GM18498 (cell line): ENCODE measurements around the gene GRID1.

Experiments
- ATAC-seq: cut with Tn5 transposase; IDR thresholded peaks from one replicate; pipeline ENCODE4 v1.9.1; 2021; ENCODE audit warnings: mild to moderate bottlenecking, moderate library complexity; ENCODE audit not compliant: unreplicated experiment

GRID1 gene

DNA sequence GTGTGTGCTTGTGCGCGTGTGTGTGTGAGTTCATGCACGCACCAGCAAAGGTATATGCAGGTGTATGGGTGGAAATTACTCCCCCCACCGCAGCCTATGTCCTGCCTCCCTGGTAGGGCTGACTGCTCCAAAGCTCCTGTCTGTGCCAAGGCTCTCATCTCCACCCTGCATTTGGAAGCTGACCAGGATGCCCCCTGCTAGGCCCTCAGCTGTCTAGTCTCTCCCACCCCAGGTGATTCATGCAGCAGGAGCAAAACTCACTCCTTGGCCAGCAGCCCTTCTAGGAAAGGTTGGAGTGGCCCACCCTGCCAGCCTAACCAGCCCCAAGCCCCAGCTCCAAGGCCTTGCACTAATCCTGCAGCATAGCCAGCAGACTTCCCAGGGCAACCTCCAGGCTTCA is 148.4 kb downstream of the GRID1 start:
- no peak for ATAC-seq

- no peak for ATAC-seq
These were observed 149.1 kb downstream of the GRID1 start for GRCh38 chr10:86217371-86218080.

- ATAC-seq = no peak
These were observed 149.7 kb downstream of the GRID1 start for GRCh38 chr10:86216886-86217285.

- no peak for ATAC-seq
These were observed 150.9 kb downstream of the GRID1 start for GRCh38 chr10:86215712-86216111.

GRCh38 chr10:86215046-86215445 is 151.5 kb downstream of the GRID1 start:
- ATAC-seq = no peak

DNA sequence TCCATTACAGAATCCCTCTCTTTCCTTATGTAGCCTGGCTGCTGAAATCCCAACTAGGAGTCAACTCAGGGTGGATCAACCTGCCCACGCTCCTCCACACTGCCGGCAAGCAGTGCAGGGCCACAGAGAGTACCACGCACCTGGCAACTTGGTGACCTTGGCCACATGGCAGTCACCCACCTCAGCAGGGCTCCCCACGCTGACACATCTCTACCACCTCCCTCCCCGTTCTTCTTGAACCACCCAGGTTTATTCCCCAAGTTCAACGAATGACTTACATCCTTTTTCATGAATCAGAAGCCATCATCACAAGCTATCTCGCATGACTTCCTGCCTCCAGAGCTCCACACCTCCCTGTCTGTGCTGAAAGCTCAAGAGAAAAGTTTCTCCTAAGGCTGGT is 153.4 kb downstream of the GRID1 start:
- no peak for ATAC-seq

- ATAC-seq = no peak
These were observed 154.2 kb downstream of the GRID1 start for GRCh38 chr10:86212391-86212700.

DNA sequence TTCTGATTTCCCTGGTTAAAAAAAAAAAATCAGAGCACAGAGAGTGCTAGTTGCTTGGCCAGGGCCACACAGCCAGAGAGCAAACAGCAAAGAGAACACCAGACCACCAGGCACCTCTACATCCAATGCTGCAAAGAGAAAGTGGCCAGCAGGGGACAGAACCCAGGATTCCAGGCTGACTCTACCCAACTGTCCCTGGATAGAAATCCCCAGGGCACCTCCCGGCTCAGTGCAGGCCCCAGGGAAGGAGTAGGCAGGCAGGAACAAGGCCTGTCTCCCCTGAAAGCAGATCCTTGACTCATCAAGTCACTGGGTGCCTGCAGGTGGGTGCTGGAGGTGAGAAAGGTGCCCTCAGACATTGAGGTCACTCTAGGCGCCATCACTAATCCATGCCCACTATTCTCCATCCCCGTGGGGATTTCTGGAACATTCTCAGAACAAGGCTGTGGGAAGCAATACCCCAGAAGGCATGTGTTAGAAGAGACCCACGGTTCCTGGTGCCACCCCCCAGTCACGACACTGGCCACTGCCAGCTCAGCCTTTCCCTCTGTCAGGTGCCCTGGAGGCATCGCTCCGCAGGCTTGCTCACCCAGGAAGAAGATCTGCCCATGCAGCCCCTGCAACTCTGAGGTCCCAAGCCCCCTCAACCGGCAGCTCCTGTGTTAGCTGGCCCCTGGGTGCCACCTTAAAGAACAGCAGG is 154.8 kb downstream of the GRID1 start:
- ATAC-seq = no peak

GRCh38 chr10:86210416-86210815 is 156.2 kb downstream of the GRID1 start:
- no peak for ATAC-seq

- ATAC-seq = no peak
These were observed 156.9 kb downstream of the GRID1 start for GRCh38 chr10:86209726-86210125.

GRCh38 chr10:86207226-86207625 is 159.4 kb downstream of the GRID1 start:
- no peak for ATAC-seq

GRCh38 chr10:86206240-86206579 is 160.4 kb downstream of the GRID1 start:
- no peak for ATAC-seq

DNA sequence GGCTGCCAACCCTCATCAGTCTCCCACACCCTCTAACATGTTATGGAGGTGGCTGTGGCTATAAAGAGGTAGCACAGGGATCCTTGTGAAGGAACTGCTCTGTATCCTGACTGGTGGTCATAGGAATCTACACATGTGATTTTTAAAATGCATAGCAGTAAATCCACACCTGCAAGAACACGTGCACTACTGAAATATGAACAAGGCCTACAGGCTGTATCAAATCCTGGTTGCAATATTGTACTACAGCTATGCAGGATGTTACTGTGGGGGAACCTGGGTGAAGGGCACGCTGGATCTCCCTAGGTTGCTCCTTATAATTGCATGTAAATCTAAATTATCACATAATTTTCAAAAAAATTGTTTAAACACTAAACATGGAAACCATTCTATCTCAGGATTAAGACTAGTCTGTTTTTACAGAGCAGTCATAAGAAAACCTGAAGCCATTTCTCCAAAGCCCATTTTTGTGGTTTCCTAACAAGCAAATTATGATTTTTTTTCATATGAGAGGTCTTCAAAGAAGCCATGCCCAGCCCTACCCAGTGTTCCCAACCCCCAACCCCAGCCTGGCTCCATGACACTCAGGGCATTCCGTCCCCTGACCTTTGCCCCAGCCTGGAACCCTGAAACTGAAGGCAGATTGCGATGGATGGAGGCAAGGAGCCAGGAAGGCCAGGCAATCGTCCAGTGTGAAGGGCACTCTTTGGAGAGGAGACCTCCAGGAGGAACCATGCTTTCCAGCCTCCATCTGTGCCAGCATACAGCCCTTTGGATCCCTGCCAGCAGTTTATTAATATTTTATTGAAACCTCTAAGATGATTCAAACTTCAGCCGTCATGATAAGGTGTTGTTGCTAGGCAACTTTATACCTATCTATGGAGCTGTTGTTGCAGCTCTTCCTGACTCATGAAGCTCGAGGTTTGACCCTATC is 161.0 kb downstream of the GRID1 start:
- ATAC-seq = no peak

GRCh38 chr10:86204421-86205305 is 161.9 kb downstream of the GRID1 start:
- ATAC-seq = no peak

DNA sequence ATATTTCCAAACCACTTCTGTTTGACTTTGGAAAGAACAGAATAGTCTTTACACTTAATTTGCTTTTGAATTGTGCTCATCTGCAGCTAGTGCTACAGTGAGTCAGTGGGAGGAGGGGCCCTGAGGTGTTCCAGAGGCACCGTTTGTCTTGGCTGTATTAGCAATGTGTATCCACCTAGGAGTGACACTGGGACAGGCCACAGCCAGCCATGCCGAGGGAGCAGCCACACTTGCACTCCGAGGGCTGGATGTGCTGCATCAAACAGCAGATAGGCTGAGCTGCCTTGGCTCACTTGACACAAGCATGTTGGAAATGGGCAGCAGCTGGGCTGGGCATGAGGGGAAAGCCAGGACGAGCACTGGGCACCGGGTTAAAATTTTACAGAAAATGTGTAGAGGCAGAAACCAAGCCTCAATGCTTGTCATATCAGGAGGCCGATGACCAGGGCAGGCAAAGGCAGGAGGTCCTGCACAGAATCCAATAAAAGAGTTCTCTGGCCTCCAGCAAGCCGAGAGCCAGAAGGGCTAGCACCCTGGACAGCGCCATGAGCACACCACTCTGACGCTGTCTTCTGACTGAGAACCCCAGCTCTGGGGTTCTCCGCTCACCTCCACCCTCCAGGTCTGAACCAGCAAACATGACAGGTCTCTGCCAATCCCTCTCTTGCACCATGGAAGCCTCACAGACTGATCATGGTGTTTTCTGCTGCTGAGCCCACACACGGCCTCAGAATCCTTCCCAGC is 163.3 kb downstream of the GRID1 start:
- no peak for ATAC-seq

DNA sequence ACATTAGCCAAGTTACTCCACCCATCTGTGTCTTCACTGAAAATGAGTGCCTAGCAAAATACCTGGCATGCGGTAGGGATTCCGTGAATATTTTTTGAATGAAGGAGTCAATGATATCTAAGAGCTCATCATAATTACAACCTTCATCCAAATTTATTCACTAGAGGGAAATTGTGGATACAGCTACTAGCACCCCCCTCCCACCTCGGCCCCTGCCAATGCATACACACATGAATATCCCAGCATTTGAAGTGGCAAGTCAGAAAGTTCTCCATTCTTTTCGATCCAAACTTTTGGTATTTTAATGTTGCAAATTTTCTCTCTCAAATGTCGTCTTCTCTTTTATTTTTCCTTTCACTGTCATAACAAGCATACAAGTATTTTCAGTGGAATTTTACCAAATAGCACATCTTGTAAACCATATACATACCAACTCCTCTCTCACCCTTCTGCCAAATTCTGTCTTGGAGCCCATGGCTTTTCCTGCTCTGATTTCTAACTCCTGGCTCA is 164.3 kb downstream of the GRID1 start:
- no peak for ATAC-seq

DNA sequence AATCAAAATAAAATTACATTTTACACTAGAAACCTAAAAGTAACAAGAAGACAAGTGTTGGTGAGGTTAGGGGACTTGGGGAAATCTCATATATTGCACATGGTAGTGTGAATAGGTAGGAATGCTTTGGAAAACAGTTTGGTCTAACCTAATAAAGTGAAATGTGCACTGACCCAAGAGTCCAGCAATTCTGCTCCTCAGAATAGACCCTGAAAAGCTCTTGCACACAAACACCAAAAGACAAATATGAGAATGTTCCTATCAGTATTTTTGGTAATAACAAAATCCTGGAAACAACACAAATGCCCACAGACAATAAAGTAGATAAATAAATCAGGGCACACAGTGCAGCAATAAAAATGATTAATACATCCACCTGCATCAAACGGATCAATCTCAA is 165.7 kb downstream of the GRID1 start:
- ATAC-seq = no peak

DNA sequence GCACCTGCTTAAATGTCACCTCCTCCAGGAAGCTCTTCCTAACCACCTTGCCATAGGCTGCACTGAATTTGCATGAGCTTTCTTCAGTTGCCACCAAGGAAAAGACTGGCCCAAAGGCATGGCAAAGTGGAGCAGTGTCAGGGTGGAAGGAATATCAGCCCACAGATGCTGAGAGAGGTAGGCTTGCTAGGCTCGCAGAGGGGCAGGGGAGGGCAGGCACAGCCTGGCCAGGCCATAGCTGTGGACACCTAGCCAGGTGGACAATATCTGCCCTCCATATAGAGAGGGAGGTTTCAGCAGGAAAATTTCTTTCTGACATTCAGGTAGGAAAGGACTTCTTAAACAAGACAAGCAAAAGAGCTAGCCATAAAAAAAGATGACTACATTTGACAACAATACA is 166.3 kb downstream of the GRID1 start:
- ATAC-seq = no peak

DNA sequence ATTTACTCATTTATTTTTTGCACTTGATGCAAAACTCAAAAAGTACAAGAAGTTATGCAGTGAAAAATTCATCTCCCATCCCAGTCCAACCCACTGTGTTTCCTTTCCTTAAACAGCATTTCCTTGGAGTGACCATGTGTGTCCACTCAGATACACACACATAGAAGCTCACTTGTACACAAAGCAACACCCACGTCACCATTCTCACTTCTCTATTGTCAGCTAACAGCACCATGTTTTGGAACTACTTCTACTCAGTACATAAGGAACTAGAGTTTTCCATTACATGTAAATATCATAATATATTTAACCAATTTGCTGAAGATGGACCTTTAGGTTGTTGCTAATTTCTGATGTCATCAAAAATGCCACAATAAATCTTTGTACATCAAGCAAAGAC is 167.6 kb downstream of the GRID1 start:
- ATAC-seq = no peak

DNA sequence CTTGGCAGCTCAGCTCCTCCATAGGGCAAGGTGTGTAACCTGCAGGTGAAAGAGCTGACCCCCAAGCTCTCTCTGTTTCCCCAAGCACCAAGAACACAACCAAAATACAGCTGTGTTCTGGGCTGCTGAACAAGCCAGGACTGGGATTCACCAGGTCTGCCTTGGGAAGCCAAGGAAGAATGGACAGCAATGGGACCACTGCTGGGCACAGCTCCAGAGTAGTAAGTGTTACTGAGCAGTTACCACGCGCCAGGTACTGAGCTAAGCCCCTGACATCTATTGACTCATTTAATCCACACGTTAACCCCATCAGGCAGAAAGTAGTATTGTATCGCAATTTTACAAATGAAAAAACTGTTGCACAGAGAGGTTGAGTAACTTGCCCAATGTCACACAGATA is 168.3 kb downstream of the GRID1 start:
- no peak for ATAC-seq
